PC-9 (cell line): Measurements from ENCODE around the gene TNFRSF1B. TPM values are rescaled to one million over a fixed set of nuclear protein-coding genes. Genes with fewer than 3 reads are reported as not detected.

Experiments
- BruUV-seq: library from RNA; stranded (reverse); fragments of 400-500 nt; replicated peaks from 2 replicates; lab custom pipeline; 2021; lab: Mats Ljungman, UMichigan
- CTCF ChIA-PET: fragments of 300-600 bp; sonication (Branson Sonifier 250); formaldehyde crosslinking; loops from one replicate; lab custom pipeline; 2022; ENCODE audit warnings: antibody characterized with exemption; lab: Charles Lee
- POLR2A ChIA-PET: fragments of 300-600 bp; sonication (Branson Sonifier 250); formaldehyde crosslinking; loops from one replicate; lab custom pipeline; 2022; ENCODE audit warnings: antibody characterized with exemption; ENCODE audit not compliant: unreplicated experiment; lab: Charles Lee
- DNase-seq, 2 experiments: peaks; one replicate each; pipeline versions ENCODE4 v3.0.0 to v3.0.0-alpha.2; 2015 to 2022; ENCODE audit warnings: mixed read lengths in 1 of 2
- H2AFZ ChIP-seq: fragments of 200-600 bp; sonication (generic); 2 replicates; pipeline ENCODE4 v1.8.1; 2017; ENCODE audit warnings: antibody characterized with exemption
- H3F3A ChIP-seq: fragments of 200-600 bp; sonication (generic); 2 replicates; pipeline ENCODE4 v1.8.1; 2017; ENCODE audit warnings: antibody characterized with exemption, mild to moderate bottlenecking, low read depth; ENCODE audit not compliant: insufficient read depth
- H3K27ac ChIP-seq: fragments of 200-600 bp; sonication (generic); 2 replicates; pipeline ENCODE4 v1.6.1; 2016; ENCODE audit warnings: mixed run types
- H3K27me3 ChIP-seq: fragments of 200-600 bp; sonication (generic); 2 replicates; pipeline ENCODE4 v1.6.1; 2016; ENCODE audit warnings: low read depth, mixed run types; ENCODE audit not compliant: insufficient read depth
- H3K36me3 ChIP-seq: fragments of 200-600 bp; sonication (generic); 2 replicates; pipeline ENCODE4 v1.6.1; 2016; ENCODE audit warnings: low read depth, mixed run types
- H3K4me1 ChIP-seq: fragments of 200-600 bp; sonication (generic); replicated peaks from 2 replicates; pipeline ENCODE4 v1.6.1; 2016; ENCODE audit warnings: mixed run types; ENCODE audit not compliant: insufficient read depth
- H3K4me2 ChIP-seq: fragments of 200-600 bp; sonication (generic); 2 replicates; pipeline ENCODE4 v1.6.1; 2017; ENCODE audit warnings: mixed run types
- H3K4me3 ChIP-seq: fragments of 200-600 bp; sonication (generic); 2 replicates; pipeline ENCODE4 v1.6.1; 2016; ENCODE audit warnings: mixed run types
- H3K79me2 ChIP-seq: fragments of 200-600 bp; sonication (generic); 2 replicates; pipeline ENCODE4 v1.6.1; 2017; ENCODE audit warnings: low read depth, mixed run types
- H3K9me2 ChIP-seq: fragments of 200-600 bp; sonication (generic); 2 replicates; pipeline ENCODE4 v1.8.1; 2017; ENCODE audit warnings: mild to moderate bottlenecking; ENCODE audit not compliant: insufficient read depth
- H3K9me3 ChIP-seq: fragments of 200-600 bp; sonication (generic); 2 replicates; pipeline ENCODE4 v1.8.1; 2016; ENCODE audit warnings: low read depth; ENCODE audit not compliant: insufficient read depth
- H4K20me1 ChIP-seq: fragments of 200-600 bp; sonication (generic); 2 replicates; pipeline ENCODE4 v1.8.1; 2017; ENCODE audit not compliant: insufficient read depth
- CTCF ChIP-seq: fragments of 200-600 bp; sonication (generic); conservative IDR thresholded peaks from 2 replicates; pipeline ENCODE4 v1.6.1; 2017; ENCODE audit warnings: mixed run types, antibody characterized with exemption, mild to moderate bottlenecking, moderate library complexity
- EZH2 ChIP-seq: fragments of 200-600 bp; sonication (generic); IDR thresholded peaks from 2 replicates; pipeline ENCODE4 v1.8.0; 2017; ENCODE audit warnings: antibody characterized with exemption, low read depth
- intact Hi-C: fragments of 100-400 bp; cut with micrococcal nuclease; formaldehyde crosslinking; loops from one replicate; pipeline ENCODE4 v1.10.0; 2022; ENCODE audit not compliant: unreplicated experiment
- total RNA-seq: library from RNA; stranded (reverse); gene quantifications from 2 replicates; pipeline ENCODE4 v1.2.3, GENCODE V29; 2021

TNFRSF1B gene
- total RNA-seq, 1 experiment from 2014 or later = 2.7 TPM

- Histone ChIP-seq H4K20me1 (no peaks in the 10 kb centered on the region), H3F3A (peaks cover 23% of the 10 kb centered on the region), H3K4me3 (no peak overlapping the region), H3K9me3 (no peaks in the 10 kb centered on the region), H3K36me3 (no peaks in the 10 kb centered on the region), H3K9me2 (no peaks in the 10 kb centered on the region), H2AFZ (no peak overlapping the region), H3K27me3 (no peaks in the 10 kb centered on the region), H3K4me2 (no peak overlapping the region), H3K27ac (no peak overlapping the region), H3K79me2 (no peaks in the 10 kb centered on the region), H3K4me1 (peaks cover 30% of the 10 kb centered on the region)
- TF ChIP-seq CTCF (no peak), EZH2 (no peak)
- intact Hi-C loops = no loop called here
- BruUV-seq = no TSS peak
- ChIA-PET CTCF (interaction anchor here (0.7 kb wide), 1 partner anchor 16 kb away, joined by 5 read pairs; no protein-coding TSS in a partner anchor), POLR2A (no interaction called here)
- no peak for DNase-seq
Measured at GRCh38 chr1:12142141-12142823, 24.5 kb upstream of the TNFRSF1B start.

GRCh38 chr1:12142891-12143630, 23.7 kb upstream of the TNFRSF1B start:
- no peak overlapping the region for H3K4me3 ChIP-seq
- no peaks in the 10 kb centered on the region for H3K27me3 ChIP-seq
- DNase-seq = no peak
- no peak overlapping the region for H3K27ac ChIP-seq
- H3K9me3 ChIP-seq = no peaks in the 10 kb centered on the region
- H3K4me1 ChIP-seq = peaks cover 31% of the 10 kb centered on the region
- intact Hi-C loops = loop anchor here (1.0 kb wide), 1 partner anchor 19 kb away; no protein-coding TSS in a partner anchor
- no peaks in the 10 kb centered on the region for H3K79me2 ChIP-seq
- H3K4me2 ChIP-seq = no peak overlapping the region
- ChIA-PET CTCF (no interaction called here), POLR2A (no interaction called here)
- no peaks in the 10 kb centered on the region for H3K36me3 ChIP-seq
- no peaks in the 10 kb centered on the region for H3K9me2 ChIP-seq
- TF ChIP-seq CTCF (no peak), EZH2 (no peak)
- no TSS peak for BruUV-seq
- peaks cover 23% of the 10 kb centered on the region for H3F3A ChIP-seq
- H2AFZ ChIP-seq = no peak overlapping the region
- H4K20me1 ChIP-seq = no peaks in the 10 kb centered on the region

GRCh38 chr1:12143631-12144155, 23.1 kb upstream of the TNFRSF1B start:
- no TSS peak for BruUV-seq

More at GRCh38 chr1:12143631-12144155, 23.1 kb upstream of the TNFRSF1B start:
- Histone ChIP-seq H3K9me2 (no peaks in the 10 kb centered on the region), H3K4me2 (peak overlapping the region; percentile 30), H3K4me1 (peaks cover 37% of the 10 kb centered on the region), H3K27ac (peak overlapping the region; percentile 76), H3K9me3 (no peaks in the 10 kb centered on the region), H3F3A (peaks cover 23% of the 10 kb centered on the region), H3K27me3 (no peaks in the 10 kb centered on the region), H4K20me1 (no peaks in the 10 kb centered on the region), H3K36me3 (no peaks in the 10 kb centered on the region), H2AFZ (no peak overlapping the region), H3K4me3 (no peak overlapping the region), H3K79me2 (no peaks in the 10 kb centered on the region)
- POLR2A ChIA-PET = no interaction called here
- intact Hi-C loops = loop anchor here (1.0 kb wide), 2 partner anchors 19 to 41 kb away; no protein-coding TSS in a partner anchor
- CTCF ChIA-PET = no interaction called here
- DNase-seq = peak; percentile 72 to 91
- TF ChIP-seq EZH2 = no peak
- no peak for TF ChIP-seq CTCF
